Breast epithelium (tissue), 4 donors: Measurements from ENCODE around the gene SNAPC5. TPM values are rescaled to one million over a fixed set of nuclear protein-coding genes. Genes with fewer than 3 reads are reported as not detected.
"Not testable (repeated sequence)": the region's sequence is repeated elsewhere in the genome, so short reads cannot be mapped to it uniquely, and the experiment has no call there.

Experiments
- DNase-seq, 2 donors: peaks; one replicate each; pipeline ENCODE4 v3.0.0-alpha.2; 2019; ENCODE audit warnings: low spot score in 2 of 2
- H3K27ac ChIP-seq, 2 donors: fragments of 200-600 bp; sonication (generic) in 1 of 2; one replicate each; pipeline ENCODE4 v1.5.1; 2016 to 2019; ENCODE audit warnings: mild to moderate bottlenecking in 1 of 2
- H3K27me3 ChIP-seq, 2 donors: fragments of 200-600 bp; sonication (generic) in 1 of 2; one replicate each; pipeline versions ENCODE4 v1.5.1 to v1.6.0; 2017 to 2019; ENCODE audit warnings: control low read depth in 1 of 2, mild to moderate bottlenecking in 1 of 2
- H3K36me3 ChIP-seq: fragments of 200-600 bp; one replicate; pipeline ENCODE4 v1.5.1; 2019
- H3K4me1 ChIP-seq, 2 donors: fragments of 200-600 bp; sonication (generic); one replicate each; pipeline ENCODE4 v1.5.1; 2016 to 2019; ENCODE audit warnings: control low read depth in 1 of 2
- H3K4me3 ChIP-seq, 3 donors: fragments of 200-600 bp; sonication (generic); 1 replicate in 2 of 3; 2 replicates in 1 of 3; pipeline ENCODE4 v1.5.1; 2016 to 2019; ENCODE audit warnings: mild to moderate bottlenecking in 3 of 3, moderate library complexity in 2 of 3
- H3K9me3 ChIP-seq, 2 donors: fragments of 200-600 bp; sonication (generic) in 1 of 2; one replicate each; pipeline ENCODE4 v1.5.1; 2016 to 2019; ENCODE audit warnings: control low read depth in 1 of 2
- POLR2A ChIP-seq: fragments of 450-650 bp; IDR thresholded peaks from one replicate; pipeline ENCODE4 v1.6.1; 2016; ENCODE audit warnings: antibody characterized with exemption, mild to moderate bottlenecking, moderate library complexity
- POLR2AphosphoS5 ChIP-seq, 3 donors: sonication (generic); formaldehyde crosslinking; IDR thresholded peaks; one replicate each; pipeline ENCODE4 v1.6.1; 2017; ENCODE audit warnings: antibody characterized with exemption in 3 of 3
- intact Hi-C: fragments of 100-400 bp; cut with DNase I; formaldehyde crosslinking; loops from one replicate; pipeline ENCODE4 v1.15.1; 2023; ENCODE audit warnings: low total_unique reads
- total RNA-seq, 3 donors: library from RNA; depleted of rRNA; stranded (reverse); fragments of >200 nt; gene quantifications; one replicate each; pipeline ENCODE4 v1.1.0, GENCODE V29; 2016
- TF ChIP-seq, protein P1 (sequence below), 3 donors: fragments of 450-650 bp; IDR thresholded peaks; one replicate each; pipeline ENCODE4 v1.5.1; 2016 to 2017; ENCODE audit warnings: antibody characterized with exemption in 3 of 3, mild to moderate bottlenecking in 3 of 3, moderate library complexity in 3 of 3

SNAPC5 gene
- total RNA-seq, 3 donors from 2014 or later: 26.9 to 35.1 (median 31.5) TPM

DNA sequence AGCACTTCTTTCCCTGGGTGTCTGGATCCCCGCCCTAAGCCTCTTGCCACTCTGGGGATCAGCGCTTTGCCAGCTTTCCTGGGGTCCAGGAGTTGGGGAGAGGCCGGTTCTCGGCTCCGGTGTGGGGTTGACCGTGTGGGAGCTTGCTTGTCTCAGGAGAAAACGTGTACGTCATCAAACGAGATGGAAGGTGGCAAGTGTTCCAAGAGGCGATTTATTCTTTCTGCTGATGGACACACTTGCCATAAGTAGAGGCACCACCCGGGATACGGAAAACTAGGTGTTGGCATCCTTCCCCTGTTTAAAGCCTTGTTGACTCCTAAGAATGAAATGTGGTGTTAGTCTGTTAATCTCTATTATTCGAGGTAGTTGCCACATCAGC lies 7.9 kb upstream of the SNAPC5 start:
- H3K4me3 ChIP-seq: peak overlapping the region; percentile 85 to 99 (median 92)
- intact Hi-C loops: no loop called here
- H3K4me1 ChIP-seq: peaks cover 9% of the 10 kb centered on the region in 2 donors
- DNase-seq: no peak
- no peaks in the 10 kb centered on the region for H3K9me3 ChIP-seq
- peak; percentile 30 for TF ChIP-seq POLR2A
- no peak for TF ChIP-seq POLR2AphosphoS5 (IDR thresholded peaks at IDR 0.05)
- TF ChIP-seq, protein P1, sequence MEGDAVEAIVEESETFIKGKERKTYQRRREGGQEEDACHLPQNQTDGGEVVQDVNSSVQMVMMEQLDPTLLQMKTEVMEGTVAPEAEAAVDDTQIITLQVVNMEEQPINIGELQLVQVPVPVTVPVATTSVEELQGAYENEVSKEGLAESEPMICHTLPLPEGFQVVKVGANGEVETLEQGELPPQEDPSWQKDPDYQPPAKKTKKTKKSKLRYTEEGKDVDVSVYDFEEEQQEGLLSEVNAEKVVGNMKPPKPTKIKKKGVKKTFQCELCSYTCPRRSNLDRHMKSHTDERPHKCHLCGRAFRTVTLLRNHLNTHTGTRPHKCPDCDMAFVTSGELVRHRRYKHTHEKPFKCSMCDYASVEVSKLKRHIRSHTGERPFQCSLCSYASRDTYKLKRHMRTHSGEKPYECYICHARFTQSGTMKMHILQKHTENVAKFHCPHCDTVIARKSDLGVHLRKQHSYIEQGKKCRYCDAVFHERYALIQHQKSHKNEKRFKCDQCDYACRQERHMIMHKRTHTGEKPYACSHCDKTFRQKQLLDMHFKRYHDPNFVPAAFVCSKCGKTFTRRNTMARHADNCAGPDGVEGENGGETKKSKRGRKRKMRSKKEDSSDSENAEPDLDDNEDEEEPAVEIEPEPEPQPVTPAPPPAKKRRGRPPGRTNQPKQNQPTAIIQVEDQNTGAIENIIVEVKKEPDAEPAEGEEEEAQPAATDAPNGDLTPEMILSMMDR (IDR thresholded peaks at IDR 0.05): no peak
- H3K36me3 ChIP-seq: peaks cover 5% of the 10 kb centered on the region
- no peaks in the 10 kb centered on the region for H3K27me3 ChIP-seq
- peak overlapping the region; percentile 96 for H3K27ac ChIP-seq

DNA sequence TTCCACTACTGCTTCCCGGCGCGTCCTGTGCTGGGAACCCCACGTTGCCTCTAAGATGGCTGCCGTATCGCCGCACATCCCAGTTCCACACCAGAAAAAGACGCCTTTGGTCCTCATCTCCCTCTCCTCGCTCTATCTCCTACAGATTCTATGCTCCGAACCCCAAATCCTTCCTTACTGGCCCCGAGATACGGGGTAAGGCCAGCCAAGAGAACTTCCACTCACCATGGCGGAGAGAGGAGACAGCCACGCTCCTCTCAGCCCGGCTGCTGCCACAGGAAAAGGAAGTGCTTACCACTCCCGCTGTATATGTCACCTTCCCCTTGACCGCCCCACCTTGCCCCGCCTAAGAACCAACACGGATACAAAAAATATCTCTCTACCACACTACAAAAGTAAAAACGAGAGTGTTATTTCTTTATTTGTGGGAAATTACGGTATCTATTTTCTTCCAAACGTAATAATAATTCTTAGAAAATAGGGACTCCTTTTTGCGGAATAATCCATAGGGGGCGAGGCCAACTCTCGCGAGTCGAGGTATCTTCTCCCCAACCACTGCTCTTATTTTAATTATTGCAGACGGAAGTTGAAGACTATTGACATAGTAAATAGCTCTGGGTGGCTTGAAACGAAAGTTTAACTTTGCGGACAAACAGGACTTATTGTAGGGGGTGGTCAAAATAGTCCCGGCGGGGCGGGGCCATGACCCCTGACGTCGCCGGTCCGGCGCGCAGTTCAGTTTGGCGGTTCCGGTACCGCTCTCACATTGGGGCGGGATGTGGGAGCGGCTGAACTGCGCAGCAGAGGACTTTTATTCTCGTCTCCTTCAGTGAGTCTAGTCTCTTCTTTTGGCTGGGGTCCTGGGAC lies 7.2 kb upstream of the SNAPC5 start, which contains the start of the genes RPL4 and ZWILCH:
TSS of gene RPL4 (minus strand) at position 293 of the 867 bp plus-strand sequence. CDS start at position 228, 65 bp downstream.
TSS of gene ZWILCH (plus strand) at position 764 of the 867 bp plus-strand sequence. CDS start at position 777, 13 bp downstream.
- TF ChIP-seq, protein P1 (IDR thresholded peaks at IDR 0.05): peak in 2 of 3 donors; percentile 15 to 20
- TF ChIP-seq POLR2A (peak; percentile 96), POLR2AphosphoS5 (IDR thresholded peaks at IDR 0.05) (peak; percentile 94 to 97 (median 95))
- Histone ChIP-seq H3K9me3 (no peaks in the 10 kb centered on the region), H3K4me3 (peak within 1 kb of the TSS; percentile 85 to 99 (median 92)), H3K27ac (peak within 1 kb of the TSS; percentile 96), H3K36me3 (peaks cover 5% of the 10 kb centered on the region), H3K4me1 (peaks cover 9% of the 10 kb centered on the region in 2 donors), H3K27me3 (no peaks in the 10 kb centered on the region)
- peak; percentile 62 to 76 for DNase-seq
- intact Hi-C loops: no loop called here

DNA sequence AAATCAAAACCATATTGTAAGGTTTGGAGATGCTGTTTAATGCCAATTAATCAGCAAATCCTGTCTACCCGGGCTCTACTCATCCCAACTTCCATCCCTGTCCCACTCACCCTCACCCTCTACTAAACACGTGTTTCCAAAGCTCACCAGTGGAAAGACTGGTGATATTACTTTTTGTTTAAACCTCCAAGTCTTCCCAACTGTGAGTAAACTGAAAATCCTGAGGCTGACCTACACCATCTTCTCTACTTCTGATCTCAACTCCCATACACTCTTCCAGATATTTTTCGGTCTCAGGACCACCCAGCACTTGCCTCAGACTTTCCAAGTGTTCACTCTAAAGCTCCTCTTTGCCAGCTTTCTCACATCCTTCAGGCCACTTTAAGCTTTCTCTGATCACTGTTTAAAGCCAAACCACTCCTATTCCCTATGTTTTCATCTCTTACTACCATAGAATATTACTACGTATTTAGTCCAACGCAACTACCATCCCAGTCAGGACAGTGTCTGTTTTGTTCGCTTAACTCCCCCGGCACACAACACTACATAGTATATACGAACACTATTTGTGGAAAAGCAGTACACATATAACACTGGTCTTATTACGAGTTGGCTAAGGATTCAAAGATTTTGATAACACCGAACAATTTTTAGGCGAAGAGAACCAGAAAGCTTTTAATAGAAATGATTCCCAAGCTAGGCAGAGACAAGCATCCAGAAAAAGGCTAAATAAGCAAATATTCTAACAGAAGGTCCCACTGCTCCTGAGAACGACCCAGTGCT lies 6.4 kb upstream of the SNAPC5 start:
- H3K36me3 ChIP-seq: peaks cover 5% of the 10 kb centered on the region
- intact Hi-C loops: no loop called here
- no peaks in the 10 kb centered on the region for H3K9me3 ChIP-seq
- DNase-seq: no peak
- H3K4me1 ChIP-seq: peaks cover 9% of the 10 kb centered on the region in 2 donors
- H3K27me3 ChIP-seq: no peaks in the 10 kb centered on the region
- H3K4me3 ChIP-seq: peak overlapping the region; percentile 85 to 99 (median 92)
- no peak for TF ChIP-seq POLR2AphosphoS5 (IDR thresholded peaks at IDR 0.05)
- no peak for TF ChIP-seq POLR2A
- TF ChIP-seq, protein P1 (IDR thresholded peaks at IDR 0.05): no peak
- H3K27ac ChIP-seq: peak overlapping the region; percentile 96

DNA sequence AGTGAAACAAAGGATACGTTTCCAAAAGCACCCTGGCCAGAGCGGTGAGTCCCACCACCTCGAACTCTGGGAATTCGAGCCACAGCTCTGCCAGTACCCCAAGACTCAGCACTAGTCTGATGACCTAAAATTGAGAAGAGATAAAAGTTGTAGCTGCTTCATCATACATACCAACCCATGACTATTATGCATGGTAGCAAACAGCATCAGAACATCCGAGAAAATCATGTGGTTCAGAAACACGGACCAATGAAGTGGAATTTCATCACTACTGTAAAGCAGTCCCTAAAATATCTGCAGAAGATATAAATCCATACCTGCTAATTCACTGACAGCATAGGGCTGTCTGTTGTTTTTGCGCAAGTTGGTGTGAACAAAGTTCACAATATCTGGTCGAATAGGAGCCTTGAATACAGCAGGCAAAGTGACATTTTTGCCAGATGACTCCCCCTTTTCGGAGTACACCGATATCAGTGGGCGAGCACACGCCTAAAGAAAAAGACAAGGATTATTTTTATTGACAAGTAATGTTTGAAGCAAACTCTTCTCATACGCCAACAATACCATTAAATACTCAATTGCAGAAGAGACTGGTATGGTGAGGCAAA lies 5.6 kb upstream of the SNAPC5 start:
- Histone ChIP-seq H3K27ac (peak overlapping the region; percentile 23 to 96), H3K4me3 (peak overlapping the region in 2 of 3 donors; percentile 85 to 99)
- H3K9me3 ChIP-seq, H3K36me3 ChIP-seq, H3K4me1 ChIP-seq, DNase-seq, H3K27me3 ChIP-seq, intact Hi-C loops: not testable (repeated sequence)

DNA sequence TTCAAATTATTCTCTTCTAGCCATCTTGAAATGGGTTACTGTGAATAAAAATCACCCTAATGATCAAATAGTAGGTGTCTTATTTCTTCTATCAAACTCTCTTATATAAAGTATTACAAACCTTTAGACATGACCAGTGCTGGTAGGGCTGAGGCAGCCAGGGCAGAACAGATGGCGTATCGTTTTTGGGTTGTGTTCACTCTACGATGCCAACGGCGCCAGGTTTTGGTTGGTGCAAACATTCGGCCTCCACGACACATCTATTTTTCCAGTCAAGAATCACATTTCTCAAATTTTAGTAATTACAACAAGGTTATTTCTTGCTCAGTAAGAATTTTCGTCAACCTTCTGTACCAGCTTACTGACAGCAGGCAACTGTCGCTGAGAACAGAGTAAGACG lies 4.9 kb upstream of the SNAPC5 start:
- H3K9me3 ChIP-seq: no peaks in the 10 kb centered on the region
- peaks cover 9% of the 10 kb centered on the region in 2 donors for H3K4me1 ChIP-seq
- H3K27me3 ChIP-seq: no peaks in the 10 kb centered on the region
- TF ChIP-seq POLR2A (no peak), POLR2AphosphoS5 (IDR thresholded peaks at IDR 0.05) (no peak)
- TF ChIP-seq, protein P1 (IDR thresholded peaks at IDR 0.05): no peak
- H3K36me3 ChIP-seq: peaks cover 5% of the 10 kb centered on the region
- DNase-seq: no peak
- H3K4me3 ChIP-seq: peak overlapping the region in 1 of 3 donors; percentile 85
- H3K27ac ChIP-seq: peak overlapping the region in 1 of 2 donors; percentile 23
- intact Hi-C loops: no loop called here

DNA sequence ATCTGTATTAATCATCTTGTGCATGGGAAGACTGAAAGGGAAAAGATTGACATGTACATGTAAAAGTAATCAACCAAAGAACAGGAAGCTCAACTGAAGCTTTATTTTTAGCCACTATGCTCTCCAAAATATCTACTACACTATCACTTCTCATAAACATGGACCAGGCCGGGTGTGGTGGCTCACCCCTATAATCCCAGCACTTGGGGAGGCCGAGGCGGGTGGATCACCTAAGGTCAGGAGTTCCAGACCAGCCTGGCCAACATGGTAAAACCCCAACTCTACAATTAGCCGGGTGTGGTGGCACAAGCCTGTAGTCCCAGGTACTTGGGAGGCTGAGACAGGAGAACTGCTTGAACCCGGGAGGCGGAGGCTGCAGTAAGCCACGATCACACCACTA lies 2.8 kb upstream of the SNAPC5 start:
- intact Hi-C loops, H3K27ac ChIP-seq, H3K9me3 ChIP-seq, H3K36me3 ChIP-seq, DNase-seq, H3K27me3 ChIP-seq, H3K4me3 ChIP-seq: not testable (repeated sequence)
- peaks cover 9 to 14% of the 10 kb centered on the region in 2 donors for H3K4me1 ChIP-seq
